Smooth muscle cell (in vitro differentiated cells): ENCODE data around the gene ASL. TPM values are rescaled to one million over a fixed set of nuclear protein-coding genes. Genes with fewer than 3 reads are reported as not detected.

Source experiments
- DNase-seq: peaks from one replicate; lab custom pipeline; 2025; ENCODE audit not compliant: unreplicated experiment; lab: John Stamatoyannopoulos, UW
- H2AFZ ChIP-seq: fragments of 200-600 bp; sonication (generic); 2 replicates; pipeline ENCODE4 v1.6.0; 2016; ENCODE audit warnings: antibody characterized with exemption, low read depth, mild to moderate bottlenecking
- H3F3A ChIP-seq: fragments of 200-600 bp; sonication (generic); 2 replicates; pipeline ENCODE4 v1.6.0; 2017; ENCODE audit warnings: antibody characterized with exemption, low read depth
- H3K27ac ChIP-seq: fragments of 200-600 bp; sonication (generic); 2 replicates; pipeline ENCODE4 v1.5.1; 2016; ENCODE audit warnings: low read depth, mild to moderate bottlenecking
- H3K27me3 ChIP-seq: fragments of 200-600 bp; sonication (generic); 2 replicates; pipeline ENCODE4 v1.6.1; 2016; ENCODE audit warnings: low read depth, mild to moderate bottlenecking
- H3K36me3 ChIP-seq: fragments of 200-600 bp; sonication (generic); 2 replicates; pipeline ENCODE4 v1.5.1; 2016; ENCODE audit warnings: low read depth
- H3K4me1 ChIP-seq: fragments of 200-600 bp; sonication (generic); 2 replicates; pipeline ENCODE4 v1.5.1; 2016; ENCODE audit warnings: low read depth
- H3K4me2 ChIP-seq: fragments of 200-600 bp; sonication (generic); 2 replicates; pipeline ENCODE4 v1.6.0; 2016; ENCODE audit warnings: mild to moderate bottlenecking
- H3K4me3 ChIP-seq: fragments of 200-600 bp; sonication (generic); 2 replicates; pipeline ENCODE4 v1.5.1; 2016; ENCODE audit warnings: mild to moderate bottlenecking
- H3K79me2 ChIP-seq: fragments of 200-600 bp; sonication (generic); 2 replicates; pipeline ENCODE4 v1.6.0; 2016; ENCODE audit warnings: low read depth, mild to moderate bottlenecking
- H3K9ac ChIP-seq: fragments of 200-600 bp; sonication (generic); 2 replicates; pipeline ENCODE4 v1.6.0; 2016; ENCODE audit warnings: low read depth
- H3K9me3 ChIP-seq: fragments of 200-600 bp; sonication (generic); replicated peaks from 2 replicates; pipeline ENCODE4 v1.5.1; 2016; ENCODE audit warnings: low read depth
- H4K20me1 ChIP-seq: fragments of 200-600 bp; sonication (generic); 2 replicates; pipeline ENCODE4 v1.6.0; 2016; ENCODE audit warnings: low read depth
- CTCF ChIP-seq: fragments of 200-600 bp; sonication (generic); IDR thresholded peaks from 2 replicates; pipeline ENCODE4 v1.5.1; 2017; ENCODE audit warnings: borderline replicate concordance, mild to moderate bottlenecking, antibody characterized with exemption; ENCODE audit not compliant: insufficient read depth, poor library complexity, severe bottlenecking
- WGBS: methylation state at CpG from one replicate; pipeline ENCODE4 v1.1.7; 2016; ENCODE audit warnings: low lambda C conversion rate; 5-methylcytosine and 5-hydroxymethylcytosine counted together
- polyA plus RNA-seq: library from polyadenylated mRNA; unstranded; fragments of >200 nt; fragmentation: Nextera tagmentation; extraction: Ambion mirVana; gene quantifications from 2 replicates; pipeline ENCODE4 v1.2.1, GENCODE V29; 2016
- total RNA-seq: library from RNA; depleted of rRNA; stranded (reverse); fragments of >200 nt; gene quantifications from 2 replicates; pipeline ENCODE4 v1.2.3, GENCODE V29; 2014

The ASL gene
- total and polyA plus RNA-seq, 2 experiments from 2014 or later: 12.4 to 26.1 TPM

DNA sequence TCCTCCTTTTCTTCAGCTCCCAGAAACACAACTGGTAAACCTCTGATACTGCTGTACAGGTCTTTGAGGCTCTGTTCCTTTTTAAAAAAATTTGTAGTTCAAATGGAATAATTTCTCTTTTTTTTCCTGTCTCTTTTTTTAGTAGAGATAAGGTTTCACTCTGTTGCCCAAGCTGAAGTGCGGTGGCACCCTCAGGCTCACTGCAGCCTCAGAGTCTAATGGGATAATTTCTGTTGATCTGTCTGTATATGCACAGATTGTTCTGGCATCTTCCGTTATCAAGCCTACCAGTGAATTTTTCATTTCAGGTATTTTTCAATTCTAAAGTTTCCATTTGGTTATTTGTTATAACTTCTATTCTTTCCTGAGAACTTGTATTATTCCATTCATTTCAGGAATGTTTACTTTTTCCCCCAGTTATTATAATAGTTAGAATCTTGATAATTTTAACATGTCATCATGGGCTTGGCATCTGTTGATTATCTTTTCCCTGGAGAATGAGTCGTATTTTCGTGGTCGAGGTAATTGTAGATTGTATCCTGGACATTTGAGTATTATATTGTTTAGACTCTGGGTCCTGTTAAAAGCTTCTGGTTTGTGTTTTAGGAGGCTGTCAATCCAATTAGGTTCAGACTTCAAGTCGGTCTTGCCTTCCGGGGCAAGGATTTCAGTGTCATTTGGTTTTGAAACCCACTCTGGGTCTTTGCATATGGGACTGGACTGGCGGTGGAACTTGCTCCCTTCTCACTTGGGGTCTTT lies 63.6 kb downstream of the ASL start:
- Histone ChIP-seq H3K4me2 (no peak overlapping the region), H4K20me1 (peaks cover 20% of the 10 kb centered on the region)

GRCh38 chr7:66140924-66141323 lies 65.3 kb downstream of the ASL start:
- Histone ChIP-seq H2AFZ (no peak overlapping the region), H3K79me2 (peaks cover 10% of the 10 kb centered on the region), H3K4me3 (no peak overlapping the region), H4K20me1 (peaks cover 26% of the 10 kb centered on the region), H3K4me1 (no peaks in the 10 kb centered on the region), H3K27ac (peak overlapping the region; percentile 61), H3K9ac (no peak overlapping the region), H3K4me2 (no peak overlapping the region), H3K36me3 (no peaks in the 10 kb centered on the region), H3K27me3 (no peaks in the 10 kb centered on the region), H3K9me3 (no peaks in the 10 kb centered on the region), H3F3A (peaks cover 12% of the 10 kb centered on the region)
- 17% methylated on average over 4 of the region's 4 CpGs for WGBS
- no peak for DNase-seq
- TF ChIP-seq CTCF: peak; percentile 66

More for the DNA sequence above, 63.6 kb downstream of the ASL start:
- Histone ChIP-seq H3K9ac (no peak overlapping the region), H3K27me3 (no peaks in the 10 kb centered on the region), H3K4me1 (no peaks in the 10 kb centered on the region), H3K36me3 (no peaks in the 10 kb centered on the region), H3F3A (peaks cover 7% of the 10 kb centered on the region), H3K27ac (no peak overlapping the region), H3K4me3 (no peak overlapping the region), H2AFZ (no peak overlapping the region), H3K9me3 (no peaks in the 10 kb centered on the region), H3K79me2 (peaks cover 10% of the 10 kb centered on the region)
- 49% methylated on average over 8 of the region's 8 CpGs for WGBS
- DNase-seq: no peak
- TF ChIP-seq CTCF: no peak

GRCh38 chr7:66142334-66142733 lies 66.7 kb downstream of the ASL start:
- H3F3A ChIP-seq: peaks cover 12% of the 10 kb centered on the region
- no peaks in the 10 kb centered on the region for H3K4me1 ChIP-seq
- no peak for DNase-seq
- no peak overlapping the region for H2AFZ ChIP-seq
- H3K27ac ChIP-seq: no peak overlapping the region
- no peak overlapping the region for H3K9ac ChIP-seq
- no peaks in the 10 kb centered on the region for H3K9me3 ChIP-seq
- no peak overlapping the region for H3K4me2 ChIP-seq
- WGBS: 48% methylated on average over 3 of the region's 3 CpGs
- H3K79me2 ChIP-seq: peaks cover 10% of the 10 kb centered on the region
- TF ChIP-seq CTCF: no peak
- H3K36me3 ChIP-seq: no peaks in the 10 kb centered on the region
- H3K4me3 ChIP-seq: no peak overlapping the region
- H3K27me3 ChIP-seq: no peaks in the 10 kb centered on the region
- peaks cover 26% of the 10 kb centered on the region for H4K20me1 ChIP-seq

DNA sequence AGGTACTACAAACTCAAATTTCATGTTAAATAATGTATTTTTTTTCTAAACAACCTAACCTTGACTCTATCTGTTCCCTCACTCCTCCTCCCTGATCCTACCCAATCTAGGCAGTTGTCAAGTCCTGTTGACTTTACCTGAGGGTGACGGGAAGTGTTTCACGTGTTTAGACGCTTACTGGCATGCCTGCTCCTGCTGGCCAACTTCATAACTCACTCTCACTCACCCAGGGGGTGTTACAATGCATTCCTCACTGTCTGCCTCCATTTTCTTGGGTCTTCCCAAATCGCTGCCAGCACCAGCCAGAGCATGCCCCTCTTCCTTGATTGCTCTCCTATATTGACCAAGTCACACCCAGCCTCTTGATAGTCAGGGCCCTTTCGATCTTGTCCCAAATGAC lies 67.4 kb downstream of the ASL start:
- Histone ChIP-seq H3K79me2 (peaks cover 7% of the 10 kb centered on the region), H3K27ac (peak overlapping the region; percentile 51), H3K4me2 (no peak overlapping the region), H4K20me1 (peaks cover 26% of the 10 kb centered on the region), H3K4me3 (no peak overlapping the region), H2AFZ (no peak overlapping the region), H3K4me1 (no peaks in the 10 kb centered on the region), H3K36me3 (no peaks in the 10 kb centered on the region), H3K9me3 (no peaks in the 10 kb centered on the region), H3K27me3 (no peaks in the 10 kb centered on the region), H3K9ac (no peak overlapping the region), H3F3A (peaks cover 12% of the 10 kb centered on the region)
- no peak for TF ChIP-seq CTCF
- WGBS: 79% methylated on average over 5 of the region's 5 CpGs
- no peak for DNase-seq
